Upper lobe of left lung (tissue), 4 donors: ENCODE measurements around the gene CEP162.

Source experiments
- CTCF ChIP-seq, 6 experiments: fragments of 450-650 bp in 4 of 6; fragments of 200-600 bp in 2 of 6; sonication (generic) in 2 of 6; IDR thresholded peaks; one replicate each; pipeline ENCODE4 v1.5.1; 2016 to 2019; ENCODE audit warnings: antibody characterized with exemption in 6 of 6
- EP300 ChIP-seq, 4 donors: sonication (generic); formaldehyde crosslinking; IDR thresholded peaks; one replicate each; pipeline ENCODE4 v1.5.1; 2017; ENCODE audit warnings: antibody characterized with exemption in 4 of 4, control low read depth in 2 of 4
- POLR2A ChIP-seq, 4 donors: fragments of 450-650 bp; IDR thresholded peaks; one replicate each; pipeline ENCODE4 v1.5.1; 2016 to 2017; ENCODE audit warnings: antibody characterized with exemption in 4 of 4, mild to moderate bottlenecking in 2 of 4

GRCh38 chr6:84156306-84156705 is 71.1 kb downstream of the CEP162 start:
- no peak for TF ChIP-seq POLR2A (IDR thresholded peaks at IDR 0.05)
- TF ChIP-seq CTCF (IDR thresholded peaks at IDR 0.05), result no peak
- TF ChIP-seq EP300 (IDR thresholded peaks at IDR 0.05), result no peak
